Central memory CD4-positive, alpha-beta T cell (primary cell): ENCODE measurements around the gene MECR.
"Not testable (repeated sequence)": the region's sequence is repeated elsewhere in the genome, so short reads cannot be mapped to it uniquely, and the experiment has no call there.

Experiments used
- DNase-seq: peaks from one replicate; pipeline ENCODE4 v3.0.0; 2022

MECR gene

GRCh38 chr1:29166291-29166878, 64.3 kb downstream of the MECR start:
- DNase-seq: no peak

- no peak for DNase-seq
These were observed 66.1 kb downstream of the MECR start for GRCh38 chr1:29164588-29164987.

- DNase-seq: no peak
These were observed 68.1 kb downstream of the MECR start for GRCh38 chr1:29162476-29163138.

DNA sequence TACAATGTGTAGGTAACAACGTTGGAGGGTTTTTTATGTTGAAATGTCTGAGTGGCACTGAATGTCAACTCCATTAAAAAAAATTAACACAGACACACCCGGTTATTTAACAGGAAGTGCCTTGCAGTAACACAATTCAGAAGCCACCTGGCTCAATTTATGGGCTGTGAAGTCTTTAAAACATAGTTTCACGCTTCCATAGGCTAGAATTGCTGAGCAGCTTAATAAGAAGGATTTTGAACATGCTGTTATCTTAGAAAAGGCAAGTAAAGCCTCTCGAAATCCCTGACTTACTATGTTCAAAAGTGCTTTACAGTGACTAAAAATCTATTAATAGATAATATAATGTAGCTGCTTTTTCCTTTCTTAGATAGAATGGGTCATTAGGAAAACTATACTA, 68.7 kb downstream of the MECR start:
- no peak for DNase-seq

- DNase-seq: no peak
These were observed 71.0 kb downstream of the MECR start for GRCh38 chr1:29159773-29160172.

DNA sequence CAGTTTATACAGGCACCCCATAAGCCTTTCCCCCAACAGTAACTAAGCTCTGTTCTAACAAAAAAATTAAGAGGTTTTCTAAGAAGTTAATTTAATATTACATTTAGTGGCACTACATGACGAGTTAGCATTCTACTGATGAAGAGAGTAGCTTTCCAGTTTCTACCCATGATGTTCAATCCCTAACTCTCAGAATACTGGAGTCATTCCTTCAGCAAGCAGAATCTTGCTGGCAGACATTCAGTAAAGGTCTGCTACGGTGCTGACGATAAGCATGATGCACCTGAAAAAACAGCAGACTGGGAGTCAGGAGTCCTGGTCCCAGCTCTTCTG, 73.5 kb downstream of the MECR start:
- DNase-seq: no peak

DNA sequence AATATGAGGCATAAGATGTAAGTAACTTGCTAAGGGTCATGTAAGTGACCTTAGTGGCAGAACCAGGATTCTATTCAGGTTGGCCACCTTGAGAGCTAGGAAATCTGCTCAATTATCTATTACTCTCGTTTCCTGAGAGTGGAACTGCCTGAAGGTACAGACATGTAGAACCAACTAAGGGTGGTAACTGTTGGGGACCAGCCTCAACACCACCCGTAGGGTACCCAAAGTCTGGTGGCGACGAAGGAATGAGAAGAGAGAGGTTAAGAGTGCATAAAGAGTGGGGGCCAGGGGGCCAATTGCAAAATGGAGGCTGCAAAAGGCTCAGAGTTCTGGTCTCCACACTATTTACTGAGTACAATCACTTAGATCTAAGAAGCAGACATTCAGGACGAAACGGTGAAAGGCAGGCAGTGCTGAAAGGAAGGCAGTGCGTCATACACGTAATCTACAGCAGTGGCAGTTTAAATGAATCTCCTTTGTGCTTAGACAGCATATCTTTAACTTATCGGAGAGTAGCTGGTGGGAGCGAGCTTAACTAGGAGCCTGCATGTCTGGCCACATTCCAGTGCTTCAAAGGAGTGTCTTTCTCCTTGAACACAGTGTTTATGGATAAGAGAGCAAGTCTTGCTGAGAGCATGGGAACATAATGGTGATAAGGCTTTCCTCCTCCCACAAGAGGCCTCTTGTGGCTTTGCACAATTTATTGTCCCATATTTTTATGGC, 74.0 kb downstream of the MECR start:
- DNase-seq: no peak

- DNase-seq: no peak
These were observed 78.5 kb downstream of the MECR start for GRCh38 chr1:29152046-29152805.

DNA sequence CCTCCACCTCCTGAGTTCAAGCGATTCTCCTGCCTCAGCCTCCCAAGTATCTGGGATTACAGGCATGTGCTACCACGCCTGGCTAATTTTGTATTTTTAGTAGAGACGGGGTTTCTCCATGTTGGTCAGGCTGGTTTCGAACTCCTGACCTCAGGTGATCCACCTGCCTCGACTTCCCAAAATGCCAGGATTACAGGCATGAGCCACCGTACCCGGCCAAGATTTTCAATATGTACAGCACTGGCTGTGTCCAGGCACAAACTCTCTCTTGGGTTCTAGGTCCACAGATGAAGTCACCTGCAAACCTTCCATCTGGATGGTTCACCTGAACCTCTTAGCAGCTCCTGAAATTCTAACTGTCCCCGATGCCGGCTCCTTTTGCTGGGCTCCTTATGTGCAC, 80.4 kb downstream of the MECR start:
- DNase-seq: not testable (repeated sequence)

DNA sequence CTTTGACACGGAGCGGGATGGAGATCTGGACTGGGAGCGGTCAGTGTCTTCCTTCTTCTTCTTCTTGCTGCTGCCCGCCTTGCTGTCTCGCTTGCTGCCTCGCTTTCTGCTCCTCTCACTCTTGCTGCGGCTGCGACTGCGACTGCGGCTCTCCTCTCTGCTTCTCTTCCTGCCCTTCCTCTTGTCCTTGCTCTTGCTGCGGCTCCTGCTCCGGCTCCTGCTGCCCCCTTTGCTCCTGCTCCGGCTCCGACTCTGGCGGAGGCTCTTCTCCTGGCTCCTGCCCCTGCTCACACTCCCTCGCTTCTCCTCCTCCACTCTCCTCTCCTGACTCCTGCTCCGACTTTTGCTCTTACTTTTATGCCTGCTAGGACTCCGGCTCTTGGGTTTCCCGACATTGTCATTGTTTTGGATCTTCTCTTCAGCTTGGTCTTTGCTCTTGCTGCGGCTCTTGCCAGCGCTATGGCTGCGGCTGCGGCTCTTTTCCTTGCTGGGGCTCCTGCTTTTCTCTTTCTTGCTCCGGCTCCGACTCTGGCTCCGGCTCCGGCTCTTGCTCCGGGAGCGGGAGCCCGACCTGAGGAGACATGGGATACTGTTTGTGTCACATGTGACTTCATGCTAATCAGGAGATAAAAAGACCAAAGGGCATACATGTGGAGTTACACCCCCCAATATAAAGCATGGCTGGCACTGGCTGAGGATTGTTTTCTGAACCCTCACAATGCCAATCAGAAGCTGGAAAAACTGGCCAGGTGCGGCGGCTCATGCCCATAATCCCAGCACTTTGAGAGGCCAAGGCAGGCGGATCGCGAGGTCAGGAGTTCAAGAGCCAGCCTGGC, 81.9 kb downstream of the MECR start:
- DNase-seq: no peak

DNA sequence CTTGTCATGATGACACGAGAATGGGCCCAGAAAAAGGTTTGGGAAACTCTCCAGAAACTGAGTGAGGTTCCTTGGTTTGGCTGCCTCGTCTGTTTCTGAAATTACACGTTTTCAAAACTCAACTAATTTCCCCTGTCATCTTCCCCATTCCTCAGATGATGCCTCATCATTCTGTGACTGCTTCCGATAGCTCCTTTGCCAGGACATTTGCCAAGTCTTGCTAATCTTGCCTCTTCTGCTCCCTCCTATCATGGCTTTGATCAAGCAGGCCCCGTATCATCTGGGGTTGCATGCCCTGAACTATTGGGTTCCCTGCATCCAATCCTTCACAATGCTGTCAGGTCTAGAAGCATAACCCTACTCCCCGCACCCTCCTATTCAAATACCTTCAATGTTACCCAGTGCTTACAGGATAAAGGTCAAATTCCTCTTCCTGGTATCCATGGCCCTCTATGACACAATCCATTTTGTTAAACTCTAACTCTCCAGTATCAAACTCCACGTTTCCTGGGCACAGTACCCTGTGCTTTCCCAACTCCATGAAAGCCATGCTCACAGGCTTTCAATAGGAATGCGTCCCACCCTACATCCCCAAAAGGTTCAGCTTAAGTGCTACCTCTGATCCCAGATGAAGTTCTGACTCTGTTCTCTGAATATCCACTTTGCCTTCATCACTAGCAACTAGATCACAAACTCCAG, 84.8 kb downstream of the MECR start:
- no peak for DNase-seq

DNA sequence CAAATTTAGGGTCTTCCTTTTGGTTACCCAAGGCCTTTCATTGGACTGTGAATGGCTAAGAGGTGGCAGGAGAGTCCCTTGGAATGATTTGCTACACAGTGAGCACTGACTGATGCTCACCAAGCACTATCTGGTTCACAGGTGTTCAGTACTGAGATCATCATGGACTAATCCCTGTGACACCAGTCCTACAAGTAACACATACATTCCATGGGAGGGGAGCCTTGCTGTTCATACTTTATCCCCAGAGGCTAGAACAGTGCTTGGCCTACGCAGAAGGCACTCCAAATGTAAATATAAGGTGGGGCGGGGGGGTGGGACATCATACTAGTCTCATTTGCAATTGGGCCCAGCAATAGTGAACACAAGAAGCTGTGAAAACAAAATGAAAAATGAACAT, 86.6 kb downstream of the MECR start:
- DNase-seq: no peak

DNA sequence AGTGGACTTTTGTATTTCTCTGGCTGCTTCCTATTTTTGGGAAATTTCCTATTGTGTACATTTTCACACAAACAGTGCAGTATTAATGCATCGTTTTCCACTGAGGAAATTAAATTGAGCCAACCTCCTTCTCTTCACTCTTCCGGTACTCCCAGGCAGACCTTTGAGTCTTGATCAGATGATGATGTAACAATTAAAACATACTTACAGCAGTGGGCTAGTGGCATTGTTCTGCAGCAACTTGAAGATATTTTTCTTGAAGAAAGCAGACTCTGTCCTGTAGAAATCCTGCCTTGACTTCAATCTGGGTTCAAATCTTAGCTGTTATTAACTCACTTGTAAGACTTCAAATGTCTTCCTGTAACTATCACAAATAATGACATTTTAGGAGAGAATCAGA, 88.0 kb downstream of the MECR start:
- no peak for DNase-seq
